IMR-90 (cell line): ENCODE measurements around the gene GRN. TPM values are rescaled to one million over a fixed set of nuclear protein-coding genes. Genes with fewer than 3 reads are reported as not detected.

Experiments
- ATAC-seq: fragments of 200-7000 bp; cut with Tn5 transposase; 2 replicates; pipeline ENCODE4 v1.9.1; 2020; ENCODE audit warnings: low read depth, mild to moderate bottlenecking, moderate library complexity
- BruUV-seq: library from RNA; stranded (reverse); fragments of 400-500 nt; replicated peaks from 2 replicates; lab custom pipeline; 2021; lab: Mats Ljungman, UMichigan
- CTCF ChIA-PET: fragments of 300-600 bp; formaldehyde crosslinking; extraction: SDS; loops from one replicate; lab custom pipeline; 2021; ENCODE audit warnings: antibody characterized with exemption; lab: Yijun Ruan, JAX
- POLR2A ChIA-PET: fragments of 300-600 bp; sonication (Branson Sonifier 250); formaldehyde crosslinking; loops from one replicate; lab custom pipeline; 2022; ENCODE audit warnings: antibody characterized with exemption; ENCODE audit not compliant: unreplicated experiment; lab: Charles Lee
- DNase-seq: peaks from one replicate; pipeline ENCODE4 v3.0.0; 2013
- H2AFZ ChIP-seq: replicated peaks from 2 replicates; pipeline ENCODE3; 2013; ENCODE audit warnings: low read length, mild to moderate bottlenecking; ENCODE audit not compliant: poor library complexity
- H2AK5ac ChIP-seq: 2 replicates; pipeline ENCODE4 v1.6.1; 2013; ENCODE audit warnings: low read depth, low read length, inconsistent platforms
- H2AK9ac ChIP-seq: replicated peaks from 2 replicates; pipeline ENCODE3; 2013; ENCODE audit warnings: mild to moderate bottlenecking, low read depth, low read length, moderate library complexity; ENCODE audit not compliant: poor library complexity
- H2BK120ac ChIP-seq: 2 replicates; pipeline ENCODE4 v1.6.1; 2013; ENCODE audit warnings: low read depth, low read length, inconsistent platforms
- H2BK15ac ChIP-seq: 3 replicates; pipeline ENCODE4 v1.6.1; 2013; ENCODE audit warnings: low read depth, low read length, inconsistent platforms
- H2BK20ac ChIP-seq: 2 replicates; pipeline ENCODE4 v1.6.1; 2013; ENCODE audit warnings: low read depth, mild to moderate bottlenecking, inconsistent platforms, low read length, moderate library complexity
- H2BK5ac ChIP-seq: 2 replicates; pipeline ENCODE4 v1.6.1; 2013; ENCODE audit warnings: mild to moderate bottlenecking, low read depth, low read length, inconsistent platforms; ENCODE audit not compliant: poor library complexity, severe bottlenecking
- H3K14ac ChIP-seq: replicated peaks from 2 replicates; pipeline ENCODE4 v1.6.1; 2013; ENCODE audit warnings: low read depth, low read length, inconsistent platforms
- H3K18ac ChIP-seq: 2 replicates; pipeline ENCODE4 v1.6.1; 2013; ENCODE audit warnings: low read depth, low read length, control low read depth
- H3K23ac ChIP-seq: 2 replicates; pipeline ENCODE4 v1.6.1; 2013; ENCODE audit warnings: low read depth, low read length, inconsistent platforms
- H3K27ac ChIP-seq: 2 replicates; pipeline ENCODE4 v1.5.1; 2013; ENCODE audit warnings: mild to moderate bottlenecking, control low read depth, low read length; ENCODE audit not compliant: insufficient read depth
- H3K27me3 ChIP-seq: 2 replicates; pipeline ENCODE4 v1.6.1; 2013; ENCODE audit warnings: low read length; ENCODE audit not compliant: control insufficient read depth, insufficient read depth
- H3K36me3 ChIP-seq: 2 replicates; pipeline ENCODE4 v1.6.1; 2013; ENCODE audit warnings: low read length, mixed read lengths; ENCODE audit not compliant: control insufficient read depth, insufficient read depth
- H3K4ac ChIP-seq: 2 replicates; pipeline ENCODE4 v1.6.1; 2013; ENCODE audit warnings: low read depth, low read length, inconsistent platforms
- H3K4me1 ChIP-seq: 2 replicates; pipeline ENCODE4 v1.6.1; 2013; ENCODE audit warnings: low read length, mixed read lengths; ENCODE audit not compliant: control insufficient read depth, insufficient read depth
- H3K4me2 ChIP-seq: 2 replicates; pipeline ENCODE4 v1.6.1; 2013; ENCODE audit warnings: low read depth, mild to moderate bottlenecking, control low read depth, low read length, moderate library complexity
- H3K4me3 ChIP-seq: 2 replicates; pipeline ENCODE4 v1.5.1; 2013; ENCODE audit warnings: low read depth, mild to moderate bottlenecking, control low read depth, low read length, moderate library complexity; ENCODE audit not compliant: insufficient read depth
- H3K56ac ChIP-seq: 2 replicates; pipeline ENCODE4 v1.6.1; 2013; ENCODE audit warnings: low read length, inconsistent platforms; ENCODE audit not compliant: insufficient read depth; ENCODE audit errors: extremely low read depth
- H3K79me1 ChIP-seq, 2 experiments: 2 replicates each; pipeline ENCODE4 v1.6.1; 2013; ENCODE audit warnings: low read length in 2 of 2, inconsistent platforms in 1 of 2, low read depth in 1 of 2
- H3K9ac ChIP-seq: 2 replicates; pipeline ENCODE4 v1.6.1; 2013; ENCODE audit warnings: low read depth, low read length, control low read depth
- H3K9me1 ChIP-seq: 2 replicates; pipeline ENCODE4 v1.6.1; 2013; ENCODE audit warnings: low read length, inconsistent platforms; ENCODE audit not compliant: insufficient read depth
- H3K9me3 ChIP-seq: 2 replicates; pipeline ENCODE4 v1.6.1; 2013; ENCODE audit warnings: low read length; ENCODE audit not compliant: control insufficient read depth, insufficient read depth
- H4K20me1 ChIP-seq: 2 replicates; pipeline ENCODE4 v1.6.1; 2013; ENCODE audit warnings: low read length, inconsistent platforms; ENCODE audit not compliant: insufficient read depth
- H4K5ac ChIP-seq: 2 replicates; pipeline ENCODE4 v1.6.1; 2013; ENCODE audit warnings: mild to moderate bottlenecking, low read depth, low read length, control low read depth
- H4K8ac ChIP-seq, 2 experiments: 2 replicates each; pipeline ENCODE4 v1.6.1; 2013; ENCODE audit warnings: low read depth in 2 of 2, low read length in 2 of 2, control low read depth in 1 of 2, inconsistent platforms in 1 of 2
- H4K91ac ChIP-seq: 2 replicates; pipeline ENCODE4 v1.6.1; 2013; ENCODE audit warnings: low read depth, low read length, inconsistent platforms; ENCODE audit not compliant: insufficient read depth
- BHLHE40 ChIP-seq: fragments of 150-350 bp; IDR thresholded peaks from 2 replicates; pipeline ENCODE4 v1.6.1; 2016; ENCODE audit warnings: mild to moderate bottlenecking, low read depth, low read length
- CEBPB ChIP-seq: IDR thresholded peaks from 2 replicates; pipeline ENCODE4 v1.6.1; 2012; ENCODE audit warnings: low read depth, low read length, improper control_type of control experiment
- CTCF ChIP-seq: conservative IDR thresholded peaks from 2 replicates; pipeline ENCODE4 v1.5.1; 2012; ENCODE audit warnings: mild to moderate bottlenecking, low read depth, low read length, improper control_type of control experiment
- ELK1 ChIP-seq: fragments of 150-350 bp; IDR thresholded peaks from 2 replicates; pipeline ENCODE4 v1.6.1; 2016; ENCODE audit warnings: low read depth, mild to moderate bottlenecking, low read length, moderate library complexity, borderline replicate concordance
- MAZ ChIP-seq: IDR thresholded peaks from 2 replicates; pipeline ENCODE4 v1.6.1; 2012; ENCODE audit warnings: low read depth, mild to moderate bottlenecking, low read length, improper control_type of control experiment, moderate library complexity, borderline replicate concordance
- MXI1 ChIP-seq: IDR thresholded peaks from 2 replicates; pipeline ENCODE4 v1.6.1; 2012; ENCODE audit warnings: low read depth, mild to moderate bottlenecking, low read length, moderate library complexity, borderline replicate concordance
- RAD21 ChIP-seq: IDR thresholded peaks from 2 replicates; pipeline ENCODE4 v1.6.1; 2012; ENCODE audit warnings: low read length, improper control_type of control experiment
- RFX5 ChIP-seq: IDR thresholded peaks from 2 replicates; pipeline ENCODE4 v1.8.0; 2012; ENCODE audit warnings: low read depth, mild to moderate bottlenecking, low read length, moderate library complexity
- SMC3 ChIP-seq: fragments of 150-350 bp; IDR thresholded peaks from 2 replicates; pipeline ENCODE4 v1.6.1; 2016; ENCODE audit warnings: low read depth, mild to moderate bottlenecking, antibody characterized with exemption, low read length, moderate library complexity
- WGBS, 2 experiments: methylation state at CpG; one replicate each; pipeline versions ENCODE4 v1.1.5 to v1.1.7; 2013; ENCODE audit warnings: missing lambda C conversion rate in 2 of 2; ENCODE audit not compliant: insufficient read length in 1 of 2; ENCODE audit errors: extremely low coverage in 2 of 2; 5-methylcytosine and 5-hydroxymethylcytosine counted together
- dilution Hi-C: fragments of 300-500 bp; cut with HindIII; formaldehyde crosslinking; loops from one replicate; pipeline ENCODE4 v1.14.3; 2018; ENCODE audit warnings: low sequenced_read_pairs; ENCODE audit not compliant: unreplicated experiment
- in situ Hi-C: fragments of 300-500 bp; cut with MboI; formaldehyde crosslinking; loops from 3 replicates; pipeline ENCODE4 v1.14.3; 2019; ENCODE audit warnings: low sequenced_read_pairs, inconsistent platforms, mixed read lengths
- intact Hi-C: fragments of 100-400 bp; cut with micrococcal nuclease; formaldehyde crosslinking; loops from 2 replicates; pipeline ENCODE4 v1.10.0; 2022
- polyA plus RNA-seq, 3 experiments: library from polyadenylated mRNA; depleted of rRNA; stranded (reverse); fragments of >200 nt; gene quantifications; 2 replicates each; pipeline ENCODE4 v1.2.3, GENCODE V29; 2012; ENCODE audit warnings: low replicate concordance in 1 of 3
- total RNA-seq: library from RNA; depleted of rRNA; stranded (reverse); fragments of >200 nt; gene quantifications from 2 replicates; pipeline ENCODE4 v1.2.3, GENCODE V29; 2012
- TF ChIP-seq, protein P1 (sequence below): fragments of 150-350 bp; IDR thresholded peaks from 2 replicates; pipeline ENCODE4 v1.6.1; 2017; ENCODE audit warnings: mild to moderate bottlenecking, antibody characterized with exemption, low read length, low read depth

Gene GRN
- total and polyA plus RNA-seq, 2 of the 4 experiments (the other 2 are of a cell fraction), result 38.9 to 494 TPM

DNA sequence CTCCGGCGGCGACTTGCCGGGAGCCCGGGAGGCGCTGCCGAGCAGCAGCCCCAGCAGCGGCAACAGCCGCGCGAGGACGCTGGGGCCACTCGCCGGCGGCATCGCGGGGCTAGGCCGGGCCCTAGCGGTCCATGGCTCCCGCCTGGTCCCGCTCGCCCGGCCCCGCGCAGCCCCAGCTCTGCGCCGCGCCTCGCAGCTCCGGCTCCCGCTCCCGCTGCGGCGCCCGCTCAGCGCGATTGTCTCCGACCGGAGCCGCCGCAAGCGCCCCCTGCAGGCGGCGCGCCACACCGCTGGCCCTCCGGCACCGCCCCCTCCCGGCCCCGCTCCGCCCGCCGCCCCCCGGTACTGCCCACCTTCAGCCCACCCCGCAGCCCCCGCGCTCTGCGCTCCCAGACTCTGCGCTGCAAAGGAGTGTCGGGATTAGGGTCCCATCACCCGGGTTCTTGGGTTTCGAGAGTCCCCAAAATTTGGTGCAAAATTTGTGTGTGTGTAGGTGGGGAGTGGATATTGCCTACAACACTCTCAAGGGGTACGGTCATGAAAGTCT, 18.6 kb downstream of the GRN start, which contains the start of gene FAM171A2:
Gene FAM171A2 (minus strand): TSS at position 241 of the 547 bp plus-strand sequence. CDS start 139 bp downstream, at position 102.
- Histone ChIP-seq H2AFZ (peak within 1 kb of the TSS; percentile 93), H2BK5ac (no peak within 1 kb of the TSS), H3K9me3 (no peaks in the 10 kb centered on the region), H4K91ac (no peak within 1 kb of the TSS), H2AK9ac (peak within 1 kb of the TSS; percentile 87), H2BK15ac (no peak within 1 kb of the TSS), H2BK20ac (no peak within 1 kb of the TSS), H2AK5ac (no peak within 1 kb of the TSS), H4K8ac (peak within 1 kb of the TSS in 1 of 2 experiments; percentile 69; a peak in 1 of 4 replicates), H3K9ac (peak within 1 kb of the TSS; percentile 71), H2BK120ac (0 out of 2 replicates have a peak within 1 kb of the TSS, but pooled peaks have one; percentile 4), H3K14ac (peak within 1 kb of the TSS; percentile 51; the same call in 1 of the 2 replicates), H3K9me1 (peaks cover 8% of the 10 kb centered on the region; the same call in 1 of the 2 replicates), H4K20me1 (peaks cover 11% of the 10 kb centered on the region), H3K23ac (no peak within 1 kb of the TSS; the same call in 1 of the 2 replicates), H3K18ac (no peak within 1 kb of the TSS; the same call in 1 of the 2 replicates), H3K56ac (0 out of 2 replicates have a peak within 1 kb of the TSS, but pooled peaks have one; percentile 6), H4K5ac (no peak within 1 kb of the TSS), H3K79me1 (peaks cover 4 to 28% of the 10 kb centered on the region in 2 experiments; a peak in 2 of 4 replicates), H3K36me3 (peaks cover 3% of the 10 kb centered on the region; the same call in 1 of the 2 replicates), H3K27me3 (peaks cover 20% of the 10 kb centered on the region), H3K4ac (no peak within 1 kb of the TSS), H3K4me2 (peak within 1 kb of the TSS; percentile 96), H3K4me3 (peak within 1 kb of the TSS; percentile 88), H3K4me1 (peaks cover 15% of the 10 kb centered on the region), H3K27ac (peak within 1 kb of the TSS; percentile 26; the same call in 1 of the 2 replicates)
- CTCF ChIA-PET, result interaction anchor here (0.9 to 1.7 kb wide), 6 partner anchors 10 to 160 kb away, joined by 3 to 6 read pairs (median 4); no protein-coding TSS in a partner anchor
- DNase-seq, result peak; percentile 41
- intact Hi-C loops, result no loop called here
- TF ChIP-seq, protein P1, sequence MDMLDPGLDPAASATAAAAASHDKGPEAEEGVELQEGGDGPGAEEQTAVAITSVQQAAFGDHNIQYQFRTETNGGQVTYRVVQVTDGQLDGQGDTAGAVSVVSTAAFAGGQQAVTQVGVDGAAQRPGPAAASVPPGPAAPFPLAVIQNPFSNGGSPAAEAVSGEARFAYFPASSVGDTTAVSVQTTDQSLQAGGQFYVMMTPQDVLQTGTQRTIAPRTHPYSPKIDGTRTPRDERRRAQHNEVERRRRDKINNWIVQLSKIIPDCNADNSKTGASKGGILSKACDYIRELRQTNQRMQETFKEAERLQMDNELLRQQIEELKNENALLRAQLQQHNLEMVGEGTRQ, result no peak
- TF ChIP-seq RFX5 (no peak), MXI1 (0 out of 2 replicates have a peak, but pooled peaks have one; percentile 10), CEBPB (no peak), MAZ (peak; percentile 76; the same call in 1 of the 2 replicates), CTCF (peak; percentile 71), RAD21 (peak; percentile 38), BHLHE40 (no peak), ELK1 (no peak), SMC3 (0 out of 2 replicates have a peak, but pooled peaks have one; percentile 18)
- POLR2A ChIA-PET, result no interaction called here
- peak; percentile 91 for ATAC-seq
- dilution Hi-C loops, result no loop called here
- WGBS, 2 experiments, result 0% methylated on average over 34 of the region's 63 CpGs; no CpG with 5 or more reads in 1 of the 2 experiments
- in situ Hi-C loops, result no loop called here
- BruUV-seq, result no TSS peak
